ENCODE results near the gene GATA2. TPM values are rescaled to one million over a fixed set of nuclear protein-coding genes. Genes with fewer than 3 reads are reported as not detected.
A peak's percentile ranks its signal among the peaks of the same experiment; 100 is the strongest.

The GATA2 gene
- total RNA-seq, 1 experiment from 2014 or later, result 0.51 TPM

DNA sequence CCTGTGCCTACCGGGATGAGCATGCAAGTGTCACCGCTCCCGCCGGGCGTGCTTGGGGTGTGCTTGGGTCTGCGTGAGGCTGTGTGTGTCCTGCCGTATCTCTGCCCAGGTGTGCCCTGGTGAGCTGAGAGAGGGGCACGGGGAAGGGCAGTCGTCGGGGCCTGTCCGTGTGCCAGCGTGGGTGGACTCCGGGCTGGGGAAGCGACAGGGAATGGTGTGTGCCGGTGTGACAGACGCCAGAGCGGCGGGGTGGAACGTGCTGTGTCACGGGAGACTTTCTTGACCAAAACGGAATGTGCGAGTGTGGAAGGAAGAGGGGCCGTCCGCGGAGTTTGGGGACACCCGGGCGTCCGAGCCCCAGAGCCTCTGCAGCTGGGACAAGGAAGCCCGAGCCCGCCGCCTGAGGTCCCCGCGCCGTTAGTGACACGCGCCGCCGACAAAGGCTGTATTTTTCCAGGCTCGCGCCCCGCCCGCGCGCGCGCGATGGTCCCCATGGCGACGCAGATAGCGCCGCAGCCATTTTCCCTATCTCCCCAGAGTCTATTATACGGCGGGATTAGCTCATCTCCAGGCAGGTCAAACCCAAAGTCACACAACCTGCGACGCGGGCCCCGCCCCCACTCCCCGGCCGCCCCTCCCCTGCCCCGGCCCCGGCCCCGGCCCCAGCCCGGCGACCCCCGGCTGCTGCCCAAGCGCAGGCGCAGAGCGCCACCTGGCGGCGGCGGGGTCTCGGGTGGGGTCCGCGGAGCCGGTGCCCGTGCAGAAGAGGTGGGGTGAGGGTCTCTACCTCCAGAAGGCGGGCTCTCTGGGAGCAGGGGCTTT, 4.5 kb upstream of the GATA2 start:
- H3K27ac Mint-ChIP-seq (ENCODE audit: low read depth, unreplicated experiment), result no peak overlapping the region
- H3K4me3 Mint-ChIP-seq (ENCODE audit: unreplicated experiment), result peak overlapping the region; percentile 62
- no TSS peak for BruUV-seq (replicated peaks)
- DNase-seq (ENCODE audit: unreplicated experiment), result peak; percentile 12
- TF ChIP-seq, protein P1, sequence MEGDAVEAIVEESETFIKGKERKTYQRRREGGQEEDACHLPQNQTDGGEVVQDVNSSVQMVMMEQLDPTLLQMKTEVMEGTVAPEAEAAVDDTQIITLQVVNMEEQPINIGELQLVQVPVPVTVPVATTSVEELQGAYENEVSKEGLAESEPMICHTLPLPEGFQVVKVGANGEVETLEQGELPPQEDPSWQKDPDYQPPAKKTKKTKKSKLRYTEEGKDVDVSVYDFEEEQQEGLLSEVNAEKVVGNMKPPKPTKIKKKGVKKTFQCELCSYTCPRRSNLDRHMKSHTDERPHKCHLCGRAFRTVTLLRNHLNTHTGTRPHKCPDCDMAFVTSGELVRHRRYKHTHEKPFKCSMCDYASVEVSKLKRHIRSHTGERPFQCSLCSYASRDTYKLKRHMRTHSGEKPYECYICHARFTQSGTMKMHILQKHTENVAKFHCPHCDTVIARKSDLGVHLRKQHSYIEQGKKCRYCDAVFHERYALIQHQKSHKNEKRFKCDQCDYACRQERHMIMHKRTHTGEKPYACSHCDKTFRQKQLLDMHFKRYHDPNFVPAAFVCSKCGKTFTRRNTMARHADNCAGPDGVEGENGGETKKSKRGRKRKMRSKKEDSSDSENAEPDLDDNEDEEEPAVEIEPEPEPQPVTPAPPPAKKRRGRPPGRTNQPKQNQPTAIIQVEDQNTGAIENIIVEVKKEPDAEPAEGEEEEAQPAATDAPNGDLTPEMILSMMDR (IDR thresholded peaks at IDR 0.05; ENCODE audit: unreplicated experiment), result peak; percentile 79
- ChIA-PET CTCF (interaction anchor here (0.6 to 3.4 kb wide), 6 partner anchors 17 to 1548 kb away, joined by 3 to 26 read pairs (median 4); no protein-coding TSS in a partner anchor), POLR2A (no interaction called here)
- intact Hi-C loops (cut with micrococcal nuclease), result loop anchor here (1.0 to 5.0 kb wide), 2 partner anchors 71 to 400 kb away; no protein-coding TSS in a partner anchor
- peaks cover 44% of the 10 kb centered on the region for H3K27me3 Mint-ChIP-seq (ENCODE audit: insufficient read depth, unreplicated experiment)
- H3K9me3 Mint-ChIP-seq (ENCODE audit: unreplicated experiment), result no peaks in the 10 kb centered on the region
- no peaks in the 10 kb centered on the region for H3K36me3 Mint-ChIP-seq (ENCODE audit: insufficient read depth, unreplicated experiment)
- H3K4me1 Mint-ChIP-seq (ENCODE audit: insufficient read depth, unreplicated experiment), result no peaks in the 10 kb centered on the region

DNA sequence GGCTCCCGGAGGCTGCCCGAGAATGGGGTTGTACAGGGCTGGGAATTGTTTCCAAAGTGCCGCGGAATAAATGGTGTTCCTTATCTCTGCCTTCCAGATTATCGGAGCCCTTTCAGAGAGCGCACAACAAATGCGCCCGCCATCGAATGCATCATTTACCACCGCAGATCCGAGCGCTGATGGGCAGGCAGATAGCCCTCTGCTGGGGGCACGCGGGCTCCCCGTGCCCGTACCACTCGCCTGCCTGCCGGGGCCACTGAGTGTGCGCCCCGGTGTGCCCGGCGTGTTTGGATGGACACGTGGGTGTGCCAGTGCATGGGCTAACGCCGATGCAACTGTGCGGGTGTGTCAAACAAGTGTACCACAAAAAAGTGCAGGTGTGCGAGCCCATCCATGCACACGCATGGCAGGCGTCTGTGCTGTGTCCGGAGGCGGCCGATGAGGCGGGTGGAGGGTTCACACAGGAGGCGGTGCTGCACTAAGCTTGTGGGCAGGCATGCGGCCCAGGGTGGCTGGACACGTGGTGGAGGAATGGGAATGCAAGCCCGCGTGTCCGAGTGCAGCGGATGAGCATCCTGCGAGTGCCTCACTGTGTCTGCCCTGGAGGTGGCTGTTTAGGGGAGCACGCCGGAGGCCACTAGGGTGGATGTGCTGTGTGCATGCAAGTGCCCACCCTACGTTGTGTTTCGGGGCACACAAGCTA, 3.8 kb upstream of the GATA2 start:
- ChIA-PET CTCF (interaction anchor here (0.6 to 3.4 kb wide), 5 partner anchors 18 to 223 kb away, joined by 3 to 26 read pairs (median 3); no protein-coding TSS in a partner anchor), POLR2A (no interaction called here)
- Mint-ChIP-seq H3K27me3 (ENCODE audit: insufficient read depth, unreplicated experiment) (peaks cover 36% of the 10 kb centered on the region), H3K4me1 (ENCODE audit: insufficient read depth, unreplicated experiment) (no peaks in the 10 kb centered on the region), H3K36me3 (ENCODE audit: insufficient read depth, unreplicated experiment) (no peaks in the 10 kb centered on the region), H3K4me3 (ENCODE audit: unreplicated experiment) (peak overlapping the region; percentile 62), H3K27ac (ENCODE audit: low read depth, unreplicated experiment) (no peak overlapping the region), H3K9me3 (ENCODE audit: unreplicated experiment) (no peaks in the 10 kb centered on the region)
- DNase-seq (ENCODE audit: unreplicated experiment), result no peak
- TF ChIP-seq, protein P1 (IDR thresholded peaks at IDR 0.05; ENCODE audit: unreplicated experiment), result no peak
- no TSS peak for BruUV-seq (replicated peaks)
- intact Hi-C loops (cut with micrococcal nuclease), result loop anchor here (1.0 to 5.0 kb wide), 2 partner anchors 70 to 399 kb away; no protein-coding TSS in a partner anchor

DNA sequence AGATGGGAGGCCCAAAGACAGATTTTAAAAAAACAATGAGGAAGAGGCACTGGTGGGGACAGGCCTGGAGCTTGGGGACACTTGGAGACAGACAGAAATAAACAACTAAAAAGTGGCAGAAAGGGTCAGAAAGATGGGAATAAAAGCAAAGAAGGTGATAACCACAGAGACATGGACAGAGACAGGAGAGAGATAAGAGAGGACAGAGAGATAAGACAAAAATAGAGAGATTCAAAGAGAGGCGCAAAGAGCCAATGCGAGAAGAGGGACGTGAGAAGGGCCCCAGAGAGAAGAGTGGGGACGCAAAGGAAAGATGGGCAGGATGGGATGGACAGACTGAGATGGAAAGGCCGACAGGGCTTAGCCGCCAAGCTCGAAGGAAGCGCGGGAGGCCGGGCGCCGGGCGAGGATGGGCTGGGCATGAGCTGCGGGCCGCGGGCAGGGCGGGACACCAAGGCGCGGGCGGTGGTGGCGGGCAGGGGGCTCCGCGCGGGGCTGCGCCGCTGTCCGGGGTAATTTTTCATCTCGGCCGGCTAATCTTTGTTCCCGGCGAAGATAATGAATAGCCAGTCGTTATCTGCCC, 3.1 kb upstream of the GATA2 start:
- no peaks in the 10 kb centered on the region for H3K36me3 Mint-ChIP-seq (ENCODE audit: insufficient read depth, unreplicated experiment)
- H3K27me3 Mint-ChIP-seq (ENCODE audit: insufficient read depth, unreplicated experiment), result peaks cover 30% of the 10 kb centered on the region
- BruUV-seq (replicated peaks), result no TSS peak
- no peaks in the 10 kb centered on the region for H3K4me1 Mint-ChIP-seq (ENCODE audit: insufficient read depth, unreplicated experiment)
- peak overlapping the region; percentile 5 for H3K4me3 Mint-ChIP-seq (ENCODE audit: unreplicated experiment)
- H3K27ac Mint-ChIP-seq (ENCODE audit: low read depth, unreplicated experiment), result no peak overlapping the region
- CTCF ChIA-PET, result interaction anchor here (0.6 to 1.3 kb wide), 8 partner anchors 9 to 412 kb away, joined by 3 to 4 read pairs (median 3); no protein-coding TSS in a partner anchor
- intact Hi-C loops (cut with micrococcal nuclease), result loop anchor here (5.0 kb wide), 1 partner anchor 399 kb away; no protein-coding TSS in a partner anchor
- no peak for DNase-seq (ENCODE audit: unreplicated experiment)
- POLR2A ChIA-PET, result no interaction called here
- H3K9me3 Mint-ChIP-seq (ENCODE audit: unreplicated experiment), result no peaks in the 10 kb centered on the region
- TF ChIP-seq, protein P1 (IDR thresholded peaks at IDR 0.05; ENCODE audit: unreplicated experiment), result no peak

Measured in MCF 10A (cell line).